DMS 273 (cell line): ENCODE measurements around the gene UST.
"Not testable (repeated sequence)": the region's sequence is repeated elsewhere in the genome, so short reads cannot be mapped to it uniquely, and the experiment has no call there.

Source experiments
- DNase-seq: peaks from one replicate; lab custom pipeline; 2025; ENCODE audit not compliant: unreplicated experiment; lab: John Stamatoyannopoulos, UW

The UST gene

DNA sequence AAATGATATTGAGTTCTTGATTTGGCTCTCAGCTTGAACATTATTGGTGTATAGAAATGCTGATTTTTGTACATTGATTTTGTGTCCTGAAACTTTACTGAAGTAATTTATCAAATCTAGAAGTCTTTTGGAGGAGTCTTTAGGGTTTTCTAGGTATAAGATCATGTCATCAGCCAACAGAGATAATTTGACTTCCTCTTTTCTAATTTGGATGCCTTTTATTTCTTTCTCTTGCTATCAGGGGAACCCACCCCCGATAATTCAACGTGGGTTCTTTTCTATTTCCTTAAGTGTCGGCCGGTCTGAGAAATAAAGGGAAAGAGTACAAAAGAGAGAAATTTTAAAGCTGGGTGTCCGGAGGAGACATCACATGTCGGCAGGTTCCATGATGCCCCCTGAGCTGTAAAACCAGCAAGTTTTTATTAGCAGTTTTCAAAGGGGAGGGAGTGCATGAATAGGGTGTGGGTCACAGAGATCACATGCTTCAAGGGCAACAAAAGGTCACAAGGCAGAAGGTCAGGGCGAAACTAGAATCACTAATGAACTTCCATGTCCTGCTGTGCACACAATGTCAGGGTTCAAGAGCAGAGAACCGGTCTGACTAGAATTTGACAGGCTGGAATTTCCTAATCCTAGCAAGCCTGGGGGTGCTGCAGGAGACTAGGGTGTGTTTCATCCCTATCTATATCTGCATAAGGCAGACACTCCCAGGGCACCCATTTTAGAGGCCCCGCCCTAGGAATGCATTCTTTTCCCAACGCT lies 17.6 kb downstream of the UST start:
- DNase-seq, result not testable (repeated sequence)

DNA sequence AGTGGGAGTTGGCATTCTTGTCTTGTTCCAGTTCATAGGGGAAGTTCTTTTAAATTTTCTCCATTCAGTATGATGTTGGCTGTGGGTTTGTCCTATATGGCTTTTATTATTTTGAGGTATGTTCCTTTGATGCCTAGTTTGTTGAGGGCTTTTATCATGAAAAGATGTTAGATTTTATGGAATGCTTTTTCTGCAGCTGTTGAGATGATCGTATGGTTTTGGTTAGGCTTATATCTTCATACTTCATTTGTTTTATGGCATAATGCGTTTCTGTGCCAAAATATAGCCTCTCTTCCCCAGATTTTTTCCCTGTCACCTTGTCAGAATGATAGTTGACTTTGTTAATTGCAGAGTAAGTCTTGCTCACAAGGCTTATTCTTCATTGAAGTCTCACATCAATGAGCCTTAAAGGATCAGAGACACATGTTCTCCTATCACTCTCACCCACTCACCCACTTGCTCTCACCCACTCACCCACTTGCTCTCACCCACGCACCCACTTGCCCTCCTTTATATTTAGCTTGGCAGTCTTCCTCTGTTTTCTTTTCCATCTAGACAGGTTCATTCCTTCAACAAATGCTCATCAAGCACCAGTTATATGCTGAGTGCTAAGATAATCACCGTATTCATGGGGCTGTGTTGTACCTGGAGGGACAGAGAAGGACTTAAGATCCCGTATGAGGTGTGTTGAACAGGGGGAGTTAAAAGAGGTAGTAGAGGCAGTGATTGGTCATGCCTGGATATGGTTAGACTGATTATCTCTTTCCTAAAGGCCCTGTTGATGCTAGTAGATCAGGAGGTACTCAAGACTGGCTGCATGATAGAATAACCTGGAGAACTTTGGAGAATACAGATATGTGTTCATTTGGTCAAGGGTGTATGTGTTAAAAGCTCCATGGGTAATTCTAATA lies 19.3 kb downstream of the UST start:
- DNase-seq, result no peak

DNA sequence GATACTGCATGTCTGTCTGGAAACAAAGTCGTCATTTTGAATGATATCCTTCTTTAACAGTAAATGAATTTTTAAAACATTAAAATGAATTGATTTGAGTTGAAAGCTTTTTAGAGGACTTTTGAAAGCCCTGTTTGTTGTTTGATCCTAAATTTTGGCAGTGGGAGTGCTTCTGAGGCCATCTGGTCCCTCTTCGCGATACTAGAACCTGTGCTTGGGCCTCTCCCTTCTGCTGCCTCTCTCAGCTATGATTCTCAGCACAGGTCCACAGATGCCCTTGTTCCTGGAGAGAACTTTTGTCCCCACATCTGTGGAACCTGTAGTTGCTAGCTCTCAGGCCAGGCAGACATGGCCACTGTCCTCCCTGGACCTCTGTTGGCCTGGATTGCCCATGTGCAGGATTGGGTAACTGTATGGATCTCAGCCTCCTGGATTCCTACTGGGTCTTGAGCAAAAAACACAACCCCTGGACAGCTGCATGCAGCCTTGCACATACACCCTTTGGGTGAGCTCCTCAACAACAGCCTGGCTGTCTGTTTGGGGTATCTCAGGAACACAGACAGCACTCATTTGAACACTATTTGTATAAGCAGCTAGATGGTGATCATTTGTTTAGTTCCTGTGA lies 21.9 kb downstream of the UST start:
- peak; percentile 89 for DNase-seq

DNA sequence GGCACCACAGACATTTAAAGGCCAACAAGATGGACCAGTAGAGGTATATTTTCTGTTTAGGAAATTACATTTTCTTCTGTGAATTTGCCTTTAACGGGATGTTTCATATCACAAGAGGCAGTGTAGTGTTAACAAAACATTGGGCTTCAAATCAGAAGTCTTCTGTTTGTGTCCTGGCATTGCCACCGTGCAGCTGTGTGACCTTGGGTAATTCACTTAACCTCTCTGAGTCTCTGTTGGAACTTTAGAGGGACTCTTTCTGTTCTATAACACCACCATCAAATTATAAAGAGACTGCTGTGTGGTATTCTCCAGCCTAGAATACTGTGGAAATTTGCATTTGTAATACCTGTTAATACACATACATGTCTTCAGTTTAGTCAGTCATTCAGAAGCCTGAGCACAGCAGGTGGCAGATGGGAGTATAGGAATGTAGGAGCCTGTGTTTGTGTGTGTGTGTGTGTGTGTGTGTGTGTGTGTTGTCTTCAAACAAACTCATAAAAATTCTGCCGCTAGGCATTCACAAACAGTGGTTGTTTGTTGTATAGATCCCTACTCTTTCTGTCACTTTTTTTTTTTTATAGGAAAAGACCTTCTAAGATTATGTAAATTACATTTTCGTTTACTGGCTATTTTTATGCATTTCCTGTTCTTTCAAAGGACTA lies 22.6 kb downstream of the UST start:
- peak; percentile 16 for DNase-seq

DNA sequence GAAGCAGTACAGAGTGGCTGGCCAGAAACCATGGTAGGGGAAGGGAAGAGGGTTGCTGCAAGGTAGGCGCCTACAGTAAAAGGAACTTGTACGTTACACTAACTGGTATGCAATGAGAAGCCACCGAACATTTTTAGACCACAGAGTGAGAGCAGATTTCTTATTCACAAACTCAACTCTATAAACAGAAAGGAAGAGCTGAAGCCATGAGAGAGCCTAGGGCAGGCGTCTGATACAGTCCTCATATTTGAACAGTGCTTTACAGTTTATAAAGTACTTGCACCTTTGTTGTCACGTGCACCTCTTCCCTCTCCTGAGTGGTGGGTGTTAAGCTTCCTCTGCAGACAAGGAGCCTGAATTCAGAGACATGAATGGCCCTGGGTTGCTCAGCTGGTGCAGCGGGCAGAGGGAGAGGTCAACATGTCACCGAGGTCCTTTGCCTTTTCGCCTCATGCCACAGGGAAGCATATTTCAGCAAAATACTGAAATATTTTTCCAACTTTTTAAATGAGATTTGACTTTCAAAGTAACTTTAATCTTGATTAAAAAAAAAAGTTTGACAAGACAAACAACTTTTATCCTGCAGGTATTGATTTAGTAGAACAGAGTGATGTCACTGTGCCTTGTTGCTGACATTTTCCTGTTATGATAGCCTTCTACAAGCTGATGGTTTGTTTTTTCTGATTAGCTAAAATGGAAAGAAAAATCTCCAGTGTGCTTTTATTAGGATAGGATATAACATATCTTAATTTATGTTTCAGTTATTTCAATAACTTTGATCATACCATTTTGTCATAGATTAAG lies 23.8 kb downstream of the UST start:
- no peak for DNase-seq

DNA sequence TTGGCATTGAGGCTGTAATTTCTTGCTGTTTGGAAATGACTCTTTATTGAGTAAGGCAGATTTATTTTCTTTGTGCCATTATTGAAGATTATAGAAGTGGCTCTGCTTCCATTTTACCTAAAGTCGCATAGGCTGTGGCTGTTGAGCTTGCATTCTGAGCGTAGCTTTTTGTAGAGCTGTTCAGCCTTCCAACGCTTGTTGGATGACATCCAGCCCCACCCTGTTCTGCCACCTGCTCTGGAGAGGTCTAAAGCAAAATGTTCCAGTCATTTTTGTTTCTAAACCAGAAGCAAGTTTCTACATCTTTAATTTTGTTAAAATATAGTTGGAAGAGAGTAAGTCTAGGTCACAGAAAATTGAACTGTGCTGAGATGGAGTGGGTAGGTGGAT lies 24.4 kb downstream of the UST start:
- DNase-seq, result peak; percentile 89

DNA sequence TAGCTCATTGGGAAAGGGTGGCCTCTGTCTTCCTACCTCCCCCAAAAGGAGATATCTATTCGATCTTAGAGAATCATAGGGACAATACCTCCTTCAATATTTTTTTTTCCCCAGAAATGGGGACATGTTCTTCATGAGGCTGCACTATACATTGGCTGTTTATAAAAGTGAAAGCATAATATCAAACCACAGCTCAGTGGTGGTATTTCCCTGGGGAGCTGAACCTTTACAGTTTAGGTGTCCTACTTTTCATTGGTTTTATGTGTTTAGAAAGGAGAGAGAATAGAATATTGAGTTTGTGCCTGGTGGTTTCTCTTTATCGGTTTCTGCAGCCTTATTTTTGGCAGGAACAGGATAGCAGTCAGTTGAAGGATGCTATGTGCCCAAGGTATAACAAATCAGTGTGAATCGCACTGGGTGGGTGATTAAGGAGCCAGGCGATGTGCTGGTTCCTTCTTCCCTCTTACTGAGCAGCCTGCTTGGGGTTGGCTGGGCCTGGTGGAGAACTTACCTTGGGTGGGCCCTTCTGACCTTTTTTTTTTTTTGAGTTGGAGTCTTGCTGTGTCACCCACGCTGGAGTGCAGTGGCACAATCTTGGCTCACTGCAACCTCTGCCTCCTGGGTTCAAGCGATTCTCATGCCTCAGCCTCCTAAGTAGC lies 25.2 kb downstream of the UST start:
- DNase-seq, result peak; percentile 17

DNA sequence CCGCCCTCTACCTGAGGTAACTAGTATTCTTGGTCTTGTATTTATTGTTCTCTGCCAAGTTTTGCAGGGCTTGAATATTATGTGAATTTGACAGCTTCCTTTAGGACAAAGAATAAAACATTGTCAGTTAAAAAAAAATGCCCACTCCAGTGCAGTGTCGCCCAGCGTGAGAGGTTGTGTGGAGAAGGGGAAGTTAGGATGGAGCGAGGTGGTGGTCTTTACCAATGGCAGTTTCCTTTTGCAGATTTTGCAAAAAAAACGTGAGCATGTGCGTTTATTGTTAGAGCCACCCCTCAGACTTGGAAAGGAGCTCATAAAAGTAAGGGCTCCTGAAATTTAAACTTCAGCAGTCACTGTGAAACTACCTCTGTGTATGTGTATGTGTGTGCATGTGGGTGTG lies 28.3 kb downstream of the UST start:
- DNase-seq, result no peak

DNA sequence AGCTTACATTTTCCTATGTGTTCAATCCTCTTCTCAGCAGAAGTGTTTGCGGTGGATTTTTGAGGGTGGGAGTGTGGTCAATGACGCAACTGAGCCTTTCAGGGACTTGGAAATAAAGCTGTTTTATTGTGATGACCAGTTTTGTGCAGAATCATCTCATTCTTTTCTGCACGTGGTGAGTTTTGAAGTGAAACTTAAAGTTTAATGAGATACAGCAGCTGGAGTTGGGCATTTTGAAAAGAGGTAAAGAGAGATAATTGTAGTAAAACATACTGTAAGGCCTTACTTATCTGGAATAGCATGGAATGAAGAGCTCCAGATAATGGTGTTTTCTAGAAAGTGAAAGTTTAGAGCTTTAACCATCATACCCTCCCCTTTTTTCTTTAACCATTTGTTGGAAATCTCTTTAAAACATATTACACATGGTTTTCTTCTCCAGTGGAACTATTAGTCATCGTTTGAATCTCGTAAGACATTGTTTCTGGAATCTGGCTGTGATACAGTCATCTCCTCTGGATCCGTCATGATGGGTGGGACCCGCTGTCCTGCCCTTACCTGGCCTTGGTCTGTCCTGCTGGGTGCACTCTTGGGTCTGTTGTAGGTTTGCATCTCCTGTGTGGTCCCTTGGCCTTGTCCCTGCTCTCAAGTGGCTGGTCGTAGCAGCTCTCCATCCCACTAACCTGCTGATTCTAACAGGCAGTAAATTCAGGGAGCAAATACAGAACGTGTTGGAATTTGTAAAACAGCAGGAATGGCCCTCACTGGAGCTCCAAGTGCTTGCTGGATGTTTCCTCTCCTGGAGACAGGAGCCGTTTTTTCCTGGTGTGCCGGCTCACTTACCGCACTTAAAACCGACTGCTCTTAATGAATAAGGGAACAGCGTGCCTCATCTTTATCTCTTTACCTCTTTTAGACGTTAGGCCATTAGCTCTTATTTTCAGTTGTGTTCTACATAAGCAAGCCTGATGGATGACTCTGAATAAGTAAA lies 29.8 kb downstream of the UST start:
- DNase-seq, result no peak

DNA sequence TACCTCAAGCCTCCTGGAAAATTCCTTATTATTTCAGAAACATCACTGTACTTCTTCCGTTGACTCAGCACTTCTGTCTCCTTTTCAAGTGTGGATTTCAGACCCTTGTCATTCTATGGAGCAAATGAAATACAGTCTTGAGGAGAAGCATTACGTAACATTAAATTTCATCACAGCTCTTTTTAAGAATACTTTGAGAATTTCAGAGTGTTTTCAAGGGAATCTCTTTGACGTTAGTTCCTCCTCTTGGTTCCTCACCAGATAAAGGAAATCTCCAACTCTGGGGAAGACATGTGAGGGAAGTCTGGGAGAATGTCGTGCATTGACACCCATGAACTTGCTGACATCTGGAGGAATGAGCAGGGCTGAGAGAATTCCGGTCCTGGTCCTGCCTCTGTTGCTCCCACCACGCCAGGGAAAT lies 32.3 kb downstream of the UST start:
- no peak for DNase-seq

DNA sequence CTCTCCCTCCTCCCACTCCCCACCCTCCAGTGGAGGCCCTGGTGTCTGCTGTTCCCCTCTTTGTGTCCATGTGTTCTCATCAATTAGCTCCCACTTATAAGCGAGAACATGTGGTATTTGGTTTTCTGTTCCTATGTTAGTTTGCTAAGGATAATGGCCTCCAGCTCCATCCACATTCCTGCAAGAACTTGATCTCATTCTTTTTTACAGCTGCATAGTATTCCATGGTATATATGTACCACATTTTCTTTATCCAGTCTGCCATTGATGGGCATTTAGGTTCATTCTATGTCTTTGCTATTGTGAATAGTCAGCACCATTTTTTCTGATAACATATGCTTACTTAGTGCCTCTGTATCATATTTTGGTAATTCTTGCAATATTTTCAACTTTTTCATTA lies 33.6 kb downstream of the UST start:
- DNase-seq, result not testable (repeated sequence)

DNA sequence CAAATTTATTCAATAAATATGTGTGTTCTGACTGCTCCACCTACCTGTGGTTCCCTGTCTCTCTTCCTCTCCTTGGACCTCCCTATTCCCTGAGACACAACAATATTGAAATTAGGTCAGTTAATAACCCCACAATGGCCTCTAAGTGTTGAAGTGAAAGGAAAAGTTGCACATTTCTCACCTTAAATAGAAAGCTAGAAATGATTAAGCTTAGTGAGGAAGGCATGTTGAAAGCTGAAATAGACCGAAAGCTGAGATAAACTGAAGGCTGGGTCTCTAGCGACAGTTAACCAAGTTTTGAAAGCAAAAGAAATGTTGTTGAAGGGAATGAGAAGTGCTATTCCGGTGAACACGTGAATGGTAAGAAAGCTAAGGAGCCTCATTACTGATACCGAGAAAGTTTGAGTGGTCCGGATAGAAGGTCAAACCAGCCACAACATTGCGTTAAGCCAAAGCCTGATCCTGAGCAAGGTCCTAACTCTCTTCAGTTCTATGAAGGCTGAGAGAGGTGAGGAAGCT lies 34.1 kb downstream of the UST start:
- DNase-seq, result no peak

DNA sequence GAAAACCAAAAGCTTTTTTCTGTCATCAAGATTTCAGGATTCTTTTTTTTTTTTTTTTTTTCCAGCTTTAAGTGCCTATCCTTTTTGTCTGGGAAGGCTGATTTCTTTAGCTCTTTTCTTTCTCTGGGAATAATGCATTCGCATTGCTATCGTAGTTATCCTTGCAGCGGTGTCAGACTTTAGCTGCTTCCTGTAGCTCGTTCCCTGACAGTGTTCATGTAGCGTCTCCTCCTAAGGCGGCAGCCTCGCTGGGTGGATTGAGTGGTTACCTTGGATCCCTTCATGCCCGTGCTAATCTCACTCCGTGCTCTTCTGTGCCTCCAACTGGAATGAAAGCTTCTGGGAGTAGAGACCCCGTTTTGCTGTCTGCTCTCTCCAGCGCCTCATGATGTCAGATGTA lies 43.1 kb downstream of the UST start:
- no peak for DNase-seq

DNA sequence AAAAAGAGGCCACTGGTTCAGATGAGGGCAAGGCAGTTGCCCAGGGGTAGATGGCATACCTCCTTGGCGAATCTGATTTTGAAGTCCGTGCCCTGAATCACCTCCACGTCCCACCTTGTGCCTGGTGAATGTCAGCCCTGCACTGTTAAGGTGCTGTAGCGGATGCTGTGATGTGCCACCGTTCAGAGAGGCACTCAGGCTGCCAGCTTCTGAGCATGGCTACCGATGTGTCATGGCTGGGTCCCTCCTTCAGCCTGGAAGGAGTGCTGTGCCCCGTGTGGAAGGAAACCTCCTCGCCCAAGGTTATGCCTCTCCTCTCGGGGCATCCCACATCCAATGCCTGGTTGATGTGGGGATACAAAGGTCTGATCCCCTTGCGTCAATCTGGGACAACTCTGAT lies 43.6 kb downstream of the UST start:
- no peak for DNase-seq

DNA sequence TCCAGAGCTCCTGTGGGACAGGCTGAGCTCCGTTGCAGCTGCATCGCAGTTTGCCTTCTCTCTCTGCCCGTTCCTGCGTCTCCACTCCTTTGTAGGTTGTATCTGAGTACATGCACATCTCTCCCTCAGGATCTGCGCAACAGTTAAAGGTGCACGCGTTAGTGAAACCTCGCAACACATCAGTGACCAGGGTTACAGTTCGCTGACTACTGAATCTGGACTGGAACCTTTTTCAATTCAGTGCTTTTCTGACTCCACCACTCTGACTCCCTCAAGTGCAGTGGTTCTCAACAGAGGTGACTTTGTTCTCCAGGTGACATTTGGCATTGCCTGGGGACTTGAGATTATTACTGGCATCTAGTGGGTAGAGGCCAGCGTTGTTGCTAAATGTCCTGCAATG lies 44.0 kb downstream of the UST start:
- no peak for DNase-seq

DNA sequence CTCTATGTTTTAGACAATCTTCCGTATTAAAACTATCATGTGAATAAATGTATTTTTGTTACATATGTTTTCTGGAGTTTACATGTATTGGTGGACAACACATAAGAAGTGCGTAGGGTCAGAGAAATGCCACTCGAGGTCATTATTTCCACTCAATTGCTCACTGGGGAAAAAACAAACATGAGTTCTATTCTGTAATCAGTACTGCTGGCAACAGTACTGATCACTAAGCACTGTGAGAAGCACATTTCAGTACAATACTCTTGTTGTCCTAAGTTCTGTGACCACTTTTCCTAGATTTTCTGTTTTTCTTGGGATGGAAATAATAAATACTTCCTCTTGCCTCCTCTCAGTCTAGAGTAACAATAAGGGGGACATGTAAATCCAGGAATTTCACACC lies 44.5 kb downstream of the UST start:
- DNase-seq, result no peak

DNA sequence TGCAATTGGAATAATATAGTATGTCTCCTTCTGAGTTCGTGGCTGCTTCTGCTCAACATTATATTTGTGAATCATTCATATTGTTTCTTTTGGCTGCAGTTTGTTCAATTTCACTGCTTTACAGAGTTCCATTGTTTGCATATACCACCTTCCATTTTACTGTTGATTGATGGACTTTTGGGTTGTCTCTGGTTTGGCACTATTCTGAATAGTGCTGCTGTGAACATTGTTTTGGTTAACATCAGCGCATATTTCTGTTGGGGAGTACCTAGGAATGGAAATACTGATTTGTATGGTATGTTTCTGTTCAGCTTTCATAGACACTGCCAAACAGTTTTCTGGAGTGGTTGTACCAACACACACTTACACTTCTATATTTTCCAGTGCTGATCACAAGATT lies 46.9 kb downstream of the UST start:
- no peak for DNase-seq

DNA sequence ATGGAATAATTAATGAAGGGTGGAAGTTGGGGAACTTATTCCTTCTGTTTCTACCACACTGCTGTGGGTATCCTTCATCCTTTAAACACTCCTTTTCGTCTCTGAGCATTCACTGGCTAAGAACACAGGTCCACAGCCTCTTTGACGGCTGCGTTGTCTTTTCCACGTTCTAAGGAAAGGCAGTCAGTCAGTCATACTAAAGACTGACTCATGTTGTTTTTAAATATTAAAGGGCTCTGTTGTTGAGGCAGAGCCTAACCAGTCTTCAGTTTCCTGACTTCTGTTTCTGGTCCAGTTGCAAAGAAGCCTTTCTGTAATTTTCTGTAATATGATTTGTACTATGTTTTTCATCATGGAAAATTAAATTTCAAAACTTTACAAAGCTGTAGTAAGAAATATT lies 48.0 kb downstream of the UST start:
- no peak for DNase-seq

DNA sequence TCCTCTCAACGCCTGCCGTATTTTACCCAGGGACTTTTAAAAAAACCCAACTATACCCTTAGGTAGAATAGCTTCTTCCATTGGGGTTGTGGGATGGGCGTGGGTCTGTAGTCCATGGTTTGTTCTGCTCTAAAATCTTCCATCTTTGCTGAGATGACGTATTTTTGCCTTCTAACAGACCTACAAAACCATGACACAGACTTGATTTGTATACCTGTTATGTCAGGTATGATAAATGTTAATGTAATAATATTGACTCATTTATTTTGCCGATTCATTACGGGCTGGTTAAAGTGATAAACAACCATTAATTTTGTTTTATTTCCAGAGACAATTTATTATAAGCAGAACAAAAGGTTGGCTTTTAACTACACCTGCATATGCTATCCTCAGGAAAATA lies 48.7 kb downstream of the UST start:
- no peak for DNase-seq
